Esophagus muscularis mucosa (tissue), 4 donors: ENCODE data around the gene SIGLEC11. TPM values are rescaled to one million over a fixed set of nuclear protein-coding genes. Genes with fewer than 3 reads are reported as not detected.
A peak's percentile ranks its signal among the peaks of the same experiment; 100 is the strongest.
"Not testable (repeated sequence)": the region's sequence is repeated elsewhere in the genome, so short reads cannot be mapped to it uniquely, and the experiment has no call there.

Experiments used
- DNase-seq: peaks from one replicate; pipeline ENCODE4 v3.0.0-alpha.2; 2017; ENCODE audit errors: extremely low spot score
- H3K27ac ChIP-seq, 4 donors: fragments of 200-600 bp; sonication (generic); replicated peaks in 1 of 4; 1 replicate in 3 of 4; 2 replicates in 1 of 4; pipeline ENCODE4 v1.5.1; 2016 to 2019; ENCODE audit warnings: mild to moderate bottlenecking in 1 of 4
- H3K27me3 ChIP-seq, 4 donors: fragments of 200-600 bp; sonication (generic); one replicate each; pipeline versions ENCODE4 v1.5.1 to v1.6.0; 2016 to 2019
- H3K36me3 ChIP-seq, 4 donors: fragments of 200-600 bp; sonication (generic); one replicate each; pipeline ENCODE4 v1.5.1; 2016 to 2019
- H3K4me1 ChIP-seq, 4 donors: fragments of 200-600 bp; sonication (generic); one replicate each; pipeline ENCODE4 v1.5.1; 2016 to 2019
- H3K4me3 ChIP-seq, 4 donors: fragments of 200-600 bp; sonication (generic); 1 replicate in 2 of 4; 2 replicates in 2 of 4; pipeline ENCODE4 v1.5.1; 2016 to 2019; ENCODE audit warnings: mild to moderate bottlenecking in 4 of 4, moderate library complexity in 1 of 4
- H3K9me3 ChIP-seq, 4 donors: fragments of 200-600 bp; sonication (generic); 1 replicate in 3 of 4; 2 replicates in 1 of 4; pipeline ENCODE4 v1.5.1; 2016 to 2019
- CTCF ChIP-seq, 3 experiments: fragments of 200-600 bp in 2 of 3; fragments of 450-650 bp in 1 of 3; sonication (generic) in 2 of 3; IDR thresholded peaks; one replicate each; pipeline ENCODE4 v1.5.1; 2017 to 2019; ENCODE audit warnings: antibody characterized with exemption in 3 of 3, mild to moderate bottlenecking in 2 of 3, moderate library complexity in 1 of 3
- EP300 ChIP-seq: sonication (generic); formaldehyde crosslinking; IDR thresholded peaks from one replicate; pipeline ENCODE4 v1.6.1; 2017; ENCODE audit warnings: antibody characterized with exemption
- POLR2A ChIP-seq: fragments of 450-650 bp; IDR thresholded peaks from one replicate; pipeline ENCODE4 v1.6.1; 2017; ENCODE audit warnings: antibody characterized with exemption, moderate library complexity, mild to moderate bottlenecking, low read depth
- POLR2AphosphoS5 ChIP-seq, 2 donors: sonication (generic); formaldehyde crosslinking; IDR thresholded peaks; one replicate each; pipeline ENCODE4 v1.6.1; 2017; ENCODE audit warnings: antibody characterized with exemption in 2 of 2
- WGBS: methylation state at CpG from one replicate; pipeline ENCODE4 v1.1.5; 2018; 5-methylcytosine and 5-hydroxymethylcytosine counted together
- intact Hi-C: fragments of 100-400 bp; cut with DNase I; formaldehyde crosslinking; loops from one replicate; pipeline ENCODE4 v1.15.1; 2023
- total RNA-seq, 4 donors: library from RNA; depleted of rRNA; stranded (reverse); fragments of >200 nt; gene quantifications; one replicate each; pipeline versions ENCODE4 v1.1.0 to v1.2.1, GENCODE V29; 2016

Gene SIGLEC11
- total RNA-seq, 4 donors from 2014 or later, result 0.50 to 2.9 (median 1.4) TPM

GRCh38 chr19:49926515-49926914 is 34.5 kb downstream of the SIGLEC11 start:
- intact Hi-C loops, result no loop called here
- Histone ChIP-seq H3K27ac (no peak overlapping the region), H3K4me1 (peaks cover 20 to 74% (median 50%) of the 10 kb centered on the region in 4 donors), H3K9me3 (no peaks in the 10 kb centered on the region), H3K27me3 (no peaks in the 10 kb centered on the region), H3K4me3 (no peak overlapping the region), H3K36me3 (peaks cover 5 to 61% (median 48%) of the 10 kb centered on the region in 4 donors)
- DNase-seq, result no peak
- WGBS, result 92% methylated on average over 10 of the region's 10 CpGs
- no peak for TF ChIP-seq CTCF (IDR thresholded peaks at IDR 0.05)
- TF ChIP-seq POLR2A, result no peak
- no peak for TF ChIP-seq POLR2AphosphoS5 (IDR thresholded peaks at IDR 0.05)
- TF ChIP-seq EP300, result no peak

- DNase-seq, result no peak
- H3K27me3 ChIP-seq, result no peaks in the 10 kb centered on the region
- H3K27ac ChIP-seq, result no peak overlapping the region
- H3K9me3 ChIP-seq, result no peaks in the 10 kb centered on the region
- TF ChIP-seq POLR2AphosphoS5 (IDR thresholded peaks at IDR 0.05) (no peak), EP300 (no peak), CTCF (IDR thresholded peaks at IDR 0.05) (no peak), POLR2A (no peak)
- peaks cover 5 to 71% (median 57%) of the 10 kb centered on the region in 4 donors for H3K36me3 ChIP-seq
- peaks cover 20 to 70% (median 46%) of the 10 kb centered on the region in 4 donors for H3K4me1 ChIP-seq
- no peak overlapping the region for H3K4me3 ChIP-seq
- 92% methylated on average over 5 of the region's 5 CpGs for WGBS
- intact Hi-C loops, result no loop called here
Observed at GRCh38 chr19:49925486-49925885, 35.5 kb downstream of the SIGLEC11 start.

- H3K9me3 ChIP-seq, H3K27me3 ChIP-seq, intact Hi-C loops, DNase-seq, H3K4me3 ChIP-seq: not testable (repeated sequence)
- peaks cover 17 to 64% (median 40%) of the 10 kb centered on the region in 4 donors for H3K4me1 ChIP-seq
- WGBS, result 93% methylated on average over 13 of the region's 13 CpGs
- H3K27ac ChIP-seq, result peak overlapping the region in 1 of 4 donors; percentile 11
- H3K36me3 ChIP-seq, result peaks cover 5 to 76% (median 60%) of the 10 kb centered on the region in 4 donors
Observed at GRCh38 chr19:49924881-49925210, 36.1 kb downstream of the SIGLEC11 start.

GRCh38 chr19:49924004-49924880 is 36.7 kb downstream of the SIGLEC11 start:
- H3K9me3 ChIP-seq, result no peaks in the 10 kb centered on the region
- H3K4me3 ChIP-seq, result no peak overlapping the region
- 79% methylated on average over 22 of the region's 25 CpGs for WGBS
- intact Hi-C loops, result no loop called here
- peaks cover 17 to 62% (median 38%) of the 10 kb centered on the region in 4 donors for H3K4me1 ChIP-seq
- H3K36me3 ChIP-seq, result peaks cover 5 to 76% (median 61%) of the 10 kb centered on the region in 4 donors
- DNase-seq, result no peak
- H3K27me3 ChIP-seq, result no peaks in the 10 kb centered on the region
- TF ChIP-seq EP300 (no peak), POLR2A (no peak), CTCF (IDR thresholded peaks at IDR 0.05) (no peak), POLR2AphosphoS5 (IDR thresholded peaks at IDR 0.05) (no peak)
- H3K27ac ChIP-seq, result peak overlapping the region in 1 of 4 donors; percentile 11

- Histone ChIP-seq H3K27me3 (no peaks in the 10 kb centered on the region), H3K4me1 (peaks cover 15 to 57% (median 34%) of the 10 kb centered on the region in 4 donors), H3K36me3 (peaks cover 5 to 79% (median 65%) of the 10 kb centered on the region in 4 donors), H3K4me3 (no peak overlapping the region), H3K27ac (no peak overlapping the region), H3K9me3 (no peaks in the 10 kb centered on the region)
- DNase-seq, result no peak
- WGBS, result 89% methylated on average over 28 of the region's 31 CpGs
- no peak for TF ChIP-seq POLR2A
- TF ChIP-seq POLR2AphosphoS5 (IDR thresholded peaks at IDR 0.05), result no peak
- no peak for TF ChIP-seq EP300
- TF ChIP-seq CTCF (IDR thresholded peaks at IDR 0.05), result no peak
- intact Hi-C loops, result no loop called here
Observed at GRCh38 chr19:49923055-49924003, 37.6 kb downstream of the SIGLEC11 start.
